SK-MEL-5 (cell line): Measurements from ENCODE around the gene PTPRF. TPM values are rescaled to one million over a fixed set of nuclear protein-coding genes. Genes with fewer than 3 reads are reported as not detected.

ENCODE experiments used
- DNase-seq: peaks from one replicate; pipeline ENCODE4 v3.0.0-alpha.2; 2016; ENCODE audit warnings: low read depth, low spot score
- in situ Hi-C: cut with HindIII; loops from 2 replicates; pipeline ENCODE4 v1.10.0; 2016; ENCODE audit warnings: low sequenced_read_pairs, high pct_unique_total_duplicates, low pct_unique_long_range_greater_than_20kb
- total RNA-seq: library from RNA; depleted of rRNA; stranded (reverse); fragments of >200 nt; shearing (Covaris generic); gene quantifications from 2 replicates; pipeline ENCODE4 v1.2.3, GENCODE V29; 2014

Gene PTPRF
- total RNA-seq, 1 experiment from 2014 or later: 6.3 TPM

- peak; percentile 7 for DNase-seq
- in situ Hi-C loops: no loop called here
These were observed 623 bp downstream of the PTPRF start for GRCh38 chr1:43531107-43531905.

GRCh38 chr1:43531906-43532584, 1.4 kb downstream of the PTPRF start:
- DNase-seq: no peak
- in situ Hi-C loops: no loop called here

- in situ Hi-C loops: no loop called here
- no peak for DNase-seq
These were observed 2.0 kb downstream of the PTPRF start for GRCh38 chr1:43532716-43533115.

GRCh38 chr1:43533584-43533983, 2.9 kb downstream of the PTPRF start:
- in situ Hi-C loops: no loop called here
- DNase-seq: no peak

GRCh38 chr1:43534256-43534655, 3.6 kb downstream of the PTPRF start:
- in situ Hi-C loops: no loop called here
- DNase-seq: no peak

- peak; percentile 8 for DNase-seq
- in situ Hi-C loops: no loop called here
These were observed 5.6 kb downstream of the PTPRF start for GRCh38 chr1:43536196-43536863.

GRCh38 chr1:43536864-43537358, 6.2 kb downstream of the PTPRF start:
- in situ Hi-C loops: no loop called here
- no peak for DNase-seq

GRCh38 chr1:43537423-43538142, 6.9 kb downstream of the PTPRF start:
- in situ Hi-C loops: no loop called here

GRCh38 chr1:43538143-43538487, 7.4 kb downstream of the PTPRF start:
- no peak for DNase-seq
- in situ Hi-C loops: no loop called here

More at GRCh38 chr1:43537423-43538142, 6.9 kb downstream of the PTPRF start:
- no peak for DNase-seq

- in situ Hi-C loops: no loop called here
- DNase-seq: no peak
These were observed 8.3 kb downstream of the PTPRF start for GRCh38 chr1:43538969-43539368.

- DNase-seq: no peak
- in situ Hi-C loops: no loop called here
These were observed 9.2 kb downstream of the PTPRF start for GRCh38 chr1:43539726-43540434.

GRCh38 chr1:43540653-43541071, 10.0 kb downstream of the PTPRF start:
- in situ Hi-C loops: no loop called here
- DNase-seq: no peak

GRCh38 chr1:43541141-43541540, 10.5 kb downstream of the PTPRF start:
- no peak for DNase-seq
- in situ Hi-C loops: no loop called here

- in situ Hi-C loops: no loop called here
- no peak for DNase-seq
These were observed 11.2 kb downstream of the PTPRF start for GRCh38 chr1:43541721-43542401.

GRCh38 chr1:43542527-43543458, 12.1 kb downstream of the PTPRF start:
- DNase-seq: no peak
- in situ Hi-C loops: no loop called here

GRCh38 chr1:43543567-43543966, 12.9 kb downstream of the PTPRF start:
- in situ Hi-C loops: no loop called here
- DNase-seq: no peak
